Retinal pigment epithelial cell (primary cell): ENCODE data around the gene LRCOL1.

ENCODE experiments used
- DNase-seq: peaks from one replicate; pipeline ENCODE4 v3.0.0-alpha.2; 2010; ENCODE audit warnings: low read depth
- H3K4me3 ChIP-seq: 2 replicates; pipeline ENCODE4 v1.5.1; 2011; ENCODE audit warnings: mild to moderate bottlenecking, low read length, control low read depth, moderate library complexity
- TF ChIP-seq, protein P1 (sequence below): conservative IDR thresholded peaks from 2 replicates; pipeline ENCODE4 v1.5.1; 2011; ENCODE audit warnings: low read depth, low read length, control low read depth, inconsistent platforms

LRCOL1 gene

DNA sequence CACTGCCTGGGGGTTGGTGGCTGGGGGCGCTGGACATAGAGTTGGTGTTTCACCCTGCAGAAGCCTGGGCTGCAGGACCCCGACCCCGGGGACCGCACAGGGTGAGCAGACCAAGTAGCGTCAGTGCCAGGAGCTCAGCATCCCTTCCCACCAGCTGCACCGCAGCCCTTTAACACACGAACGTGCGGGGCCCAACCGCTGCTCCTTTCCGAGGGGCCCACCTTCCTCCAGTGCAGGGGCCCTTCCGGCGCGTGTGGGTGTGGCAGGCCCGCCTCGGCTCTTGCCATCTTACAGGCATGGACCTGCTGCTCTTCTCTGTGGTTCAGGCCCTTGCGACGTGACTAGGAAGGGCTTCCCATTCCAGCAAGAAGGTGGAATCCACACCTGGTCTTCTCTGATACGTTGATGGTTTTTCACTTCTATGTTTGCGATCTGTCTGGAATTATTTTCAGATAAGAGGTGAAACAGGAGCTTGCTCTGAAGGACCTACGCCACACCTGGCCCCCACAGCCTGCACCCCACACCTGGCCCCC lies 47.8 kb downstream of the LRCOL1 start:
- TF ChIP-seq, protein P1, sequence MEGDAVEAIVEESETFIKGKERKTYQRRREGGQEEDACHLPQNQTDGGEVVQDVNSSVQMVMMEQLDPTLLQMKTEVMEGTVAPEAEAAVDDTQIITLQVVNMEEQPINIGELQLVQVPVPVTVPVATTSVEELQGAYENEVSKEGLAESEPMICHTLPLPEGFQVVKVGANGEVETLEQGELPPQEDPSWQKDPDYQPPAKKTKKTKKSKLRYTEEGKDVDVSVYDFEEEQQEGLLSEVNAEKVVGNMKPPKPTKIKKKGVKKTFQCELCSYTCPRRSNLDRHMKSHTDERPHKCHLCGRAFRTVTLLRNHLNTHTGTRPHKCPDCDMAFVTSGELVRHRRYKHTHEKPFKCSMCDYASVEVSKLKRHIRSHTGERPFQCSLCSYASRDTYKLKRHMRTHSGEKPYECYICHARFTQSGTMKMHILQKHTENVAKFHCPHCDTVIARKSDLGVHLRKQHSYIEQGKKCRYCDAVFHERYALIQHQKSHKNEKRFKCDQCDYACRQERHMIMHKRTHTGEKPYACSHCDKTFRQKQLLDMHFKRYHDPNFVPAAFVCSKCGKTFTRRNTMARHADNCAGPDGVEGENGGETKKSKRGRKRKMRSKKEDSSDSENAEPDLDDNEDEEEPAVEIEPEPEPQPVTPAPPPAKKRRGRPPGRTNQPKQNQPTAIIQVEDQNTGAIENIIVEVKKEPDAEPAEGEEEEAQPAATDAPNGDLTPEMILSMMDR: no peak
- DNase-seq: no peak

DNA sequence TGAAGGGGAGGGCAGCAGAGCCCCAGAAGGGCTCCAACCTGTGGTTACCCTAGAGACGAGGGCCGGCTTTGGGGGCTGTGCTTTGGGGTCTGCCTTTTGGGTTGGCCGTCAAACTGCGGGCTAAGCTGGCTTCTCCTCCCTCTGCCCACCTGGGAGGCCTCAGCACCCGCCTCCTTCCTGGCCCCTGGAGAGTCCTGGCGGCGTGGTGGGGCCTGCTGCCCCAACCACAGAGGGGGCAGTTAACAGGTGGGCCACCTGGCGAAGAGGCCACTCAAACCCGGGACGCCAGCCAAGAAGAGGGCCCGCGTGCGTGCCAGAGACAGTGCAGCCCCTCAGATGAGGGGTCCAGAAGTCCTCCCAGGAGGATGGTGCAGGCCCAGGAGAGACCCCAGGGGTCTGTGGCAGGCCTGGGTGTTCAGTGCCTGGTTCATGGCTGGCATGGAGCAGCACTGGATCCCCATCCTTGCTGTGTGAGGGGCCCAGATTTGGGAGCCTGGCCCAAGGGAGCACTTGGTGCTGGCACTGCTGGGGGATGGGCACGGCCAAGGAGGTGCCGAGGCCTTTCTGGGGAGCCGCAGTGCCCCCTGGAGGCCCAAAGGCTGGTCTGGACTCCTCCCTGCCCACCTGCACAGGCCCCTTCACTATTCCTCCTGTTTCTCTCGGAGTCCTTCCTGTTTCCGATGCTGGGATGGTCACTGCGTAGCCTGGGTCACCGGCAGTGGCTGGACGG lies 48.8 kb downstream of the LRCOL1 start:
- TF ChIP-seq, protein P1: peak; percentile 66
- DNase-seq: no peak
- peak overlapping the region; percentile 68 for H3K4me3 ChIP-seq

More for the DNA sequence above, 47.8 kb downstream of the LRCOL1 start:
- no peak overlapping the region for H3K4me3 ChIP-seq

DNA sequence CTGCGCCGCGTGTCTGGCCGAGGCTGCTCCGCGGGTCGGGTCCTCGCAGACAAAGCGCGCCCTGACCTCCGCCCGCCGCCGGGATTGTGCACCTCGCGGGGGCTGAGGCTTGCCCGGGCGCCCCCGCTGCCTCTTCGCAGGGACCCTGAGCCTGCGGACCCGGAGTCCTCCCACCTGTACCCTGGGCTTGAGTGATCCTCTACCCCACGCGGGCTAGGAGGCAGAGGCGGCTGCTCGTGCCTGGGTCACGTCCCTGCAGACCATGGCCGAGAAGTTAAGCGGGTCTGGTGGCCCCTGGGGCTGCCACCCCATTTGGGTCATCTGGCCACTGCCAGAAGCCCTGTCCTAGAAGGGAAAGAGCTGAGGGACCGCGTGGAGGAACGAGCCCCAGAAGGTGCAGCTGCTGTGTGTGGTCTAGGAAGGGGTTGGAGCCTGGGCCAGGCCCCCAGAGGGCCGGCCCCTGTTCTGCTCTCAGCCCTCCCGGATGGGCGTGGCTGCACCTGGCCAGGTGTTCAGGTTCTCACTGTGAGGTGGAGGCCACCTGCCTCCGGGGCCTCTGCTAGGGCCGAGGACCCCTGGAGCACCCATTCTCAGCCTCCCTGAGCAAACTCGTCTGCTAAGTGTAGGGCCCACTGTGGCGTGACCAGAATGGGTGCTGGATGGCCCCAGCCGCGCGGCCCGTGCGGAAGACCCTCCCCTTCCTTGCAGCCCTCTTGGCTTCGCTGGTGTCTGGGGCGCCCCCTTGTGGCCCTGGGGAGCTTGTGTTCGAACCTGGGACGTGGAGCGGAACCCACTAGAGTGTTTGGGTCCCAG lies 49.6 kb downstream of the LRCOL1 start:
- H3K4me3 ChIP-seq: peak overlapping the region; percentile 68

DNA sequence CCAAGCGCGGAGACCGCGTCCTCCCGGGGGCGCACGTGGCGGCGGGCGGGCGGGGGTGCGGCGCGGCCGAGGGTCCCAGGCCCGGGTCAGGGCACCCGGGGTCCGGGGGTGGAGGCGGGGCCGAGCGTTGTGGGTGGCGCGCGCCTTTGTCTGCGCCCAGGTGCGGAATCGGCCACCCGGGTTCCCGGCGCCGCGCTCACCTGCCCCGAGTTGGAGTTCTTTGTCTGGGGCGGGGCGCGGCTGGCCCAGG lies 50.1 kb downstream of the LRCOL1 start:
- H3K4me3 ChIP-seq: peak overlapping the region; percentile 68
- DNase-seq: no peak

More for the DNA sequence above, 49.6 kb downstream of the LRCOL1 start:
- TF ChIP-seq, protein P1: peak; percentile 84
- DNase-seq: peak; percentile 11

DNA sequence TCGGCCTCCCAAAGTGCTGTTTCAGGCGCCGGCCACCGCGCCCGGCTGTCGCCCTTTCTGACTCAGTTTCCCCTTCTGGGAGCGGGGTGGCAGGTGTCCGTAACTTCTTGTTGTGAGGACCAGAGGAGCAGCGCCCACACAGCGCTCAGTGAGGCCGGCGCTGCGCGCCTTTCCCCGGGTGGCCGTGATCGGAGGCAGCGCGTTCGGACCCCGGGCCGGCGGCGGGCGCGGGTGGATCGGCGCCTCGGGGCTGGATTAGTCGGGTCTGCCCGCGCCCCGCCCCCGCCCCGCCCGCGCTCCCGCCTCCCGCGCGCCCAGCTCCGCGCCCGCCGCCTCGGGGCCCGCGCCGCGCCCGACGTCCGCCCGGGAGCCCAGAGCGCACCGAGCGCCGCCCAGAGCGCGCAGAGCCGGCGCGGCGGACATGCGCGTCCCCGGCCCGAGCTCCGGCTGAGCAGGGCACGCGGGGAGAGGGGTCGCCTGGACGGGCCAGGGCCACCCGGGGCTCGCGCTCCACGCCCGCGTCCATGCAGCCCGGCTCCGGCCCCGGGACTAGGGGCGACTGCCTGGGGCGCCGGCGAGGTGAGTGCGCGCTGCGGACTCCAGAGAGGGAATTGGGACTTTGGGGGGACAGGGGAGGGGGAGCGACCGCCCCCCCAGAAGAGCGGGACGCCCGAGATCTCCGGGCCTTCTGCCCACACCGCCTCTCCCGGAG lies 50.6 kb downstream of the LRCOL1 start:
- peak overlapping the region; percentile 68 for H3K4me3 ChIP-seq
- TF ChIP-seq, protein P1: no peak
- DNase-seq: peak; percentile 11

More for the DNA sequence above, 50.1 kb downstream of the LRCOL1 start:
- TF ChIP-seq, protein P1: no peak

DNA sequence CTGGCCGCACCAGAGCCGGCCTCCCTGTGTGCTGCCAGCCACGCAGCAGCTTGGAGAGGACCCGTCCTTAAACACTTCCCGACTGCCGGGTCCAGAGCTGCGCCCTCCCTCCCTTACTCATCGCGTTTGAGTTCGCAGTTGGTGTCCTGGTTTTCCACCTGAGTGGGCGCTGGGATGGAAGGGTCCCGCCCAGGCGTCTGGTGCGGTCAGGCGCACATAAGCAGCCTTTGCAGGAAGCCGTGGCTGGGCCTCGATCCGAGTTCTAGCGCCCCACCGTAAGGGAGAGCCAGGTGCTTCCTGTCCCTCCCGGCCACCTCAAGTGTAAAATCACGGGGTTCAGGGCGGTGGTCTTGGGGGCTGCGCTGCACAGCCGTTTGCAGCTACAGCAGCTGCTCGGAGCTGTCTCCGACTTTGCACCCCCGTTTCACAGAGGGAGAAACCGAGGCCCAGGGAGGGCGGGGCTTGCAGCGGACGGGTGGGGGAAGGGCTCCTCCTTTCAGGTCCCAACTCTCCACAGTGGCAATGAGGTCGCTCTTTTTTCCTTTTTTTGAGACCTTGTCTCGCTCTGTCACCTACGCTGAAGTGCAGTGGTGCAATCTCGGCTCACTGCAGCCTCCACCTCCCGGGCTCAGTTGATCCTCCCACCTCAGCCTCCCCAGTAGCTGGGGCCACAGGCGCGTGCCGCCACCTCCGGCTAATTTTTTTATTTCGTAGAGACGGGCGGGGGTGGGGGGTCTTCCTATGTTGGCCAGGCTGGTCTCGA lies 51.3 kb downstream of the LRCOL1 start:
- peak overlapping the region; percentile 59 for H3K4me3 ChIP-seq
- TF ChIP-seq, protein P1: no peak
- DNase-seq: no peak
